ENCODE measurements around the gene KCTD12.
"Not testable (repeated sequence)": the region's sequence is repeated elsewhere in the genome, so short reads cannot be mapped to it uniquely, and the experiment has no call there.

Gene KCTD12

DNA sequence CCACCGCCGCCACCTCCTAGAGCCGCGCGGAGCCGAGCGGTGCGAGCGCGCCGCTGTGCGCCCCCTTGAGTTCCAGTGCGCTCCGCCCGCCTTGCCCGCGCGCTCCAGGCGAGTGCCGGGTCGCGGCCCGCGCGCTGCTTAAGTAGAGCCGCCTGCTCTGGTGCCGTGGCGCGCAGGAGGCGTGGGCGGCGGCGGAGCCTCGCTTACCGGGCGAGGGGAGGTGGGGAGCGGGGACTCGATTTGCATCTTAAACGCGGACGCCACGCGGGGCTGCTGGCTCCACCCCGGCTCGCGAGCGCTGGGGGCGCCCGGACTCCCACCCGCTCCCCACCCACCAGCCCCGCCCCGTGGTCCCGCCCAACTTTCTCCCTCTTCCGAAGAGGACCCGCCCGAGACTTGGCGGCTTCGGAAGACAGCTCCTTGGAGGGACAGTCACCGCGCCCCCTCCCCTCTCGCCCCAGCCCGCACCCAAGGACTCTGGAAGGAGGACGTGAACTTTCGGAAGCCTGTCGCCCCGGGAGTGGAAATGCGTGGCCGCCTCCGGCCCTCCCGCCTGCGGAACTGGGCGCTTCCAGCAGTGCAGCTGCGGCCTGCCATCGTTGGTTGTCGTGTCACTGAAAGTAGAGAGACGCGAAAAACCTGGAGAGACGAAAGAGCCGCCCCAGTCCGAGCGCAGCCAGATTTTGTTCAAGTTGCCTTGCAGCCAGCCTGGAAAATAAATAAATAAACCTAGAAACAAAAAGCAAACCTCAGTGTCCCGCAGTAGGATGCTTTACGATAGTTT lies at the start of gene KCTD12:
TSS of gene KCTD12 (minus strand) at position 114 of the 784 bp plus-strand sequence. CDS start 257 bp downstream, outside the sequence.
- peak; percentile 3 for DNase-seq

- no peak for DNase-seq
Measured at GRCh38 chr13:76934671-76935070, 48.5 kb upstream of the KCTD12 start.

GRCh38 chr13:76932076-76932475 lies 45.9 kb upstream of the KCTD12 start:
- DNase-seq: no peak

GRCh38 chr13:76929851-76930374 lies 43.7 kb upstream of the KCTD12 start:
- DNase-seq: no peak

- no peak for DNase-seq
Measured at GRCh38 chr13:76929320-76929719, 43.1 kb upstream of the KCTD12 start.

DNA sequence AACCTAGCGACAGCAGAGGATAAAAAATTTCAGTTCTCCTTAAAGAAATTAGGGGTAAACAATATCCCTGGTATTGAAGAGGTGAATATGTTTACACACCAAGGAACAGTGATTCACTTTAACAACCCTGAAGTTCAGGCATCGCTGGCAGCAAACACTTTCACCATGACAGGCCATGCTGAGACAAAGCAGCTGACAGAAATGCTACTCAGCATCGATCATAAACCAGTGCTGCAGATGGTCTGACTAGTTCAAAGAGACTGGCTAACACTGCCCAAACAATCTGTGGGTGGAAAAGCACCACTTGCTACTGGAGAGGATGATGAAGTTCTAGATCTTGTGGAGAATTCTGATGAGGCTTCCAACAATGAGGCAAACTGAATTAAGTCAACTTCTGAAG lies 42.3 kb upstream of the KCTD12 start:
- no peak for DNase-seq

GRCh38 chr13:76927955-76928354 lies 41.8 kb upstream of the KCTD12 start:
- no peak for DNase-seq

GRCh38 chr13:76925115-76925514 lies 38.9 kb upstream of the KCTD12 start:
- DNase-seq: no peak

DNA sequence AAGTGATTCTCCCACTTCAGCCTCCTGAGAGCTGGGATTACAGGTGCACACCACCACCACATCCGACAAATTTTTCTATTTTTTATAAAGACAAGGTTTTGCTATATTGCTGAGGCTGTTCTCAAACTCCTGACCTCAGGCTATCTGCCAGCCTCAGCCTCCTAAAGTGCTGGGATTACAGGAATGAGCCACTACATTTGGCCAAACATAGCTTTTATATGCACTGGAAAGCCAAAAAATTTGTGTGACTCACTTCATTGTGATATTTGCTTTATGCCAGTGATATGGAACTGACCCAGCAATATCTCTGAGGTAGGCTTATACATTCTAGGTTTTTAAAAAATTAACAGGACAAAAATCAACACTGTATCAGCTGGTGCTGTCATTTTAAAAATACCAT lies 35.3 kb upstream of the KCTD12 start:
- DNase-seq: no peak

DNA sequence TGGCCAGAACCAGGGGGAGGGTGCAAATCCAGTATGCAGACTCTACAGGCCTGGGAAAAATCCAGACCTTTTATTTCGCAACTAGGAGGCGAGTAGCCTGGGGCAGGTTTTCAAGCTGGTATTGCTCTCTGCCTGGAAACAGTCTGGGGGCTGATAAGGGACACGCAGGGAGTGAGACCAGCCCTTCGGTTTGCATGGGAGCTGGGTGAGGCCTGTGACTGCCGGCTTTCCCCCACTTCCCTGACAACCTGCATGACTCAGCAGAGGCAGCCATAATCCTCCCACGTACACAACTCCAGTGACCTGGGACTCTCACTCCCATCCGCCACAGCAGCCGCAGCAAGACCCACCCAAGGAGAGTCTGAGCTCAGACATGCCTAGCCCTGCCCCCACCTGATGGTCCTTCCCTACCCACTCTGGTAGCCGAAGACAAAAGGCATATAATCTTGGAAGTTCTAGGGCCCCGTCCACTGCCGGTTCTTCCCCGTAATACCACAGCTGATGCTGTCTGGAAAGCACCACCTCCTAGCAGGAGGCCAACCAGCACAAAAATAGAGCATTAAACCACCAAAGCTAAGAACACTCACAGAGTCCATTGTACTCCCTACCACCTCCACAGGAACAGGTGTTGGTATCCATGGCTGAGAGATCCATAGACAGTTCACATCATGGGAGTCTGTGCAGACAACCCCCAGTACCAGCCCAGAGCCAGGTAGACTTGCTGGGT lies 31.7 kb upstream of the KCTD12 start:
- DNase-seq: not testable (repeated sequence)

GRCh38 chr13:76917095-76917494 lies 30.9 kb upstream of the KCTD12 start:
- DNase-seq: no peak

DNA sequence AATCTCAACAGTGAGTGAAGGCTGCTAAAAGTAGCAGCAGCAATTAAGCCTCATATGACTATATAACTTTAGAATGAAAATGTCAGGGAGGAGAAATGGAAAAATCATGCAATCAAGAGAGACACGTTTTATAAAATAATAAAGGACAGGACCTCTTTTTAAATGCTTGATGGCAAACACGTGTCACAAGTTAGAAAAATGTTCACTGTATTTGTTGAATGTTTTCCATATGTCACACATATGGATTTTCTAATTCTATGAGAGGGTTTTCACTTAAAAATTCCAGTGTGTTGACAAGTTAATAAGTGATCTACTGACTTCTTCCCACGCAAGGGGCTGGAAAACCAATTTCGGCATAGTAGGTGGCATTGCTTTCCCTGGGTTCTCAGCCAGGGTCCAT lies 27.7 kb upstream of the KCTD12 start:
- DNase-seq: no peak

DNA sequence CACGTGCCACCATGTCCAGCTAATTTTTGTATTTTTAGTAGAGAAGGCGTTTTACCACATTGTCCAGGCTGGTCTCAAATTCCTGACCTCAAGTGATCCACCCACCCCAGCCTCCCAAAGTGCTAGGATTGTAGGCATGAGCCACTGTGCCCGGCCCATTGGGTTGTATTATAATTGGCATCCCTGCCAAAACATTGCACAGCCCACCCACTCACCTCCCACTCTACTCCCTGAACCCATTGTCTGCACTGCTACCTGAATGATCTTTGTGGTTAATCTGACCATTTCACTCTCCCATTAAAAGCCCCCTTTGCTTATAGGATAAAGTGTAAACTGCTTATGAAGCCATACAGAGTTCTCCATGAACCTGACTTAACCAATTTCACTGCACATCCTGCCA lies 26.3 kb upstream of the KCTD12 start:
- DNase-seq: no peak

GRCh38 chr13:76904507-76904906 lies 18.3 kb upstream of the KCTD12 start:
- DNase-seq: no peak

GRCh38 chr13:76903544-76904162 lies 17.4 kb upstream of the KCTD12 start:
- peak; percentile 14 for DNase-seq

DNA sequence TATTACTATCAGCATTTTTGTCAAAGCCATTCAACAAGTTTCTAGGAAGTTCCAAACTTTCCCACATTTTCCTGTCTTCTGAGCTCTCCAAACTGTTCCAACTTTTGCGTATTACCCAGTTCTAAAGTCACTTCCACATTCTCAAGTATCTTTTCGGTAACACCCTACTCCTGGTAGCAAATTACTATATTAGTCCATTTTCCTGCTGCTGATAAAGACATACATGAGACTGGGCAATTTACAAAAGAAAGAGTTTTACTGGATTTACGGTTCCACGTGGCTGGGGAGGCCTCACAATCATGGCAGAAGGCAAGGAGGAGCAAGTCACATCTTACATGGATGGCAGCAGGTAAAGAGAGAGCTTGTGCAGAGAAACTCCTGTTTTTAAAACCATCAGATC lies 12.9 kb upstream of the KCTD12 start:
- not testable (repeated sequence) for DNase-seq

DNA sequence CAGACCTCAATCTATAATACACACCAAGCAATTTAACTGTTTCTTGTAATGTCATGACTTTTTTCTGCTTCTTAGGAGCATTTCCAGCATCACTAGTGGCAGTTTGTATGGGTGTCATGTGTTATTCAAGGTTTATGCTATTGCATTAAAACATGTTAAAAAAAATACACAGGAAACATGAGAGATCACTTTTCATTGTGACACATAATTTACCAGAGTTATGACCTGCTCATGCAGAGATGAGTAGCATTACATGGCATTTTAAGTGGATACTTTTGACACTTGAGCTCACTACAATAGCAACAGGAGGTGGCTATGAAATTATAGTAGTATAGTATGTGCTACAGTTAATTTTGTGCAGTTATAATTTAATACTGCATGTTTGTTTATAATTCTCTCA lies 11.0 kb upstream of the KCTD12 start:
- not testable (repeated sequence) for DNase-seq

- DNase-seq: no peak
Measured at GRCh38 chr13:76894401-76895110, 8.4 kb upstream of the KCTD12 start.

GRCh38 chr13:76892488-76892887 lies 6.3 kb upstream of the KCTD12 start:
- no peak for DNase-seq

- DNase-seq: no peak
Measured at GRCh38 chr13:76890021-76890420, 3.8 kb upstream of the KCTD12 start.

- no peak for DNase-seq
Measured at GRCh38 chr13:76889254-76889653, 3.0 kb upstream of the KCTD12 start.

DNA sequence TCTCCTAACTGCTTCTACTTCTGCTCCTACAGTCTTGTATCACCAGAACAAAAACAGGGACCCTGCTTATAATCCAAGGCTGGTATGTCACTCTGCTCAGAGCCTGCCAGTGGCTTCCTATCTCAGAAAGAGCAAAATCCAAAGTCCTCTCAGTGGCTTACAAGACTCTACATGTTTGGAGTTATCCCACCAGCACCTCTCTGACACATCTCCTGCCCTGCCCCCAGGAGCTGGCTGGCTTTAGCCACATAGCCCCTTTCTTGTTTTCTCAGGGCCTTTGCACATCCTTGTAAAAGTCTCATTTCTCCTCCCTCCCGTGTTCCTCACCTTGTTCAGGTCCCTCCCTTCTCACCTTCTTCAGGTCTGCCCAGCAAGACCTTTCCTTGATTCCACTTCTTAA lies 2.2 kb upstream of the KCTD12 start:
- DNase-seq: no peak

DNA sequence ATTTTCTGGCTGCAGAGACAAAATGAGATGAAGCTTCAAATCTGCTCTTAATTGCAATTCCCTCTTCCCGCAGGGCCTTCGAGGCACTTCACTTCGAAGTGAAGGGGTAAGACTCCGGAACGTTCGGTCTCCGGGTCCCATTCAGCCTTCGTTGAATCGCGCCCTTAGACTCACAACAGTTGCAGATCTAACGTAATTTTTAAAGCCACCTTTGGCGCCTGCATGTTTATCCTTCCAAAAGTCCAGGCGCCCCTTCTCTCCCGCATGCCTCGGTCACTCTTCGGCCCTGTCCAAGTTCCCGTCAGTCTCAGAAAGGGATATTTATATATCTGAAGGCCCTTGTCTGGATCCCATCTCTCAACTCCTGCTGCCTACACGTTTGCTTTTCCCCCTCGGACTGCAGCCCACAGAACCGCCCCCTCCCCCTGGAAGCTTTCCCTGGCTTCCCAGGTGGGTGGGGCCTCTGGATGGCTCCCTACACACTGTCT lies 915 bp upstream of the KCTD12 start:
- DNase-seq: no peak

Data from NCI-H510A treated with DMSO at 0.1 percent for 48 hours (cell line).